Mesenchymal stem cell (in vitro differentiated cells and primary cell): Measurements from ENCODE around the gene SMARCA4.

Experiments used
- DNase-seq: peaks from one replicate; pipeline ENCODE4 v3.0.0-alpha.2; 2013
- H2AFZ ChIP-seq: one replicate; pipeline ENCODE4 v1.6.1; 2013; ENCODE audit warnings: low read depth, mild to moderate bottlenecking, control low read depth, inconsistent platforms, low read length, moderate library complexity
- H2AK5ac ChIP-seq: 2 replicates; pipeline ENCODE4 v1.6.1; 2013; ENCODE audit warnings: low read length, moderate library complexity, mild to moderate bottlenecking, inconsistent platforms; ENCODE audit not compliant: severe bottlenecking
- H2BK120ac ChIP-seq: one replicate; pipeline ENCODE4 v1.6.1; 2013; ENCODE audit warnings: low read depth, mild to moderate bottlenecking, inconsistent platforms, low read length, moderate library complexity
- H2BK12ac ChIP-seq, 2 experiments: one replicate each; pipeline ENCODE4 v1.6.1; 2013; ENCODE audit warnings: inconsistent platforms in 2 of 2, low read length in 2 of 2, mild to moderate bottlenecking in 2 of 2, moderate library complexity in 2 of 2, control low read depth in 1 of 2
- H2BK15ac ChIP-seq: one replicate; pipeline ENCODE4 v1.6.1; 2013; ENCODE audit warnings: mild to moderate bottlenecking, low read depth, inconsistent platforms; ENCODE audit not compliant: poor library complexity, severe bottlenecking
- H2BK5ac ChIP-seq: 2 replicates; pipeline ENCODE4 v1.6.1; 2013; ENCODE audit warnings: low read depth, mild to moderate bottlenecking, low read length, control low read depth, inconsistent platforms; ENCODE audit not compliant: poor library complexity, severe bottlenecking
- H3K14ac ChIP-seq, 2 experiments: one replicate each; pipeline ENCODE4 v1.6.1; 2013; ENCODE audit warnings: inconsistent platforms in 2 of 2, low read length in 2 of 2, control low read depth in 1 of 2, mild to moderate bottlenecking in 1 of 2, moderate library complexity in 1 of 2
- H3K18ac ChIP-seq, 2 experiments: one replicate each; pipeline ENCODE4 v1.6.1; 2013; ENCODE audit warnings: inconsistent platforms in 2 of 2, low read length in 2 of 2, control low read depth in 1 of 2, low read depth in 1 of 2, mild to moderate bottlenecking in 1 of 2
- H3K23ac ChIP-seq, 2 experiments: one replicate each; pipeline ENCODE4 v1.6.1; 2013; ENCODE audit warnings: inconsistent platforms in 2 of 2, low read length in 2 of 2, mild to moderate bottlenecking in 2 of 2, moderate library complexity in 2 of 2, control low read depth in 1 of 2
- H3K27ac ChIP-seq: 2 replicates; pipeline ENCODE4 v1.5.1; 2013; ENCODE audit warnings: mild to moderate bottlenecking, moderate library complexity, low read length, control low read depth, inconsistent platforms; ENCODE audit not compliant: poor library complexity, severe bottlenecking
- H3K27me3 ChIP-seq, 2 experiments: 2 replicates each; pipeline versions ENCODE4 v1.6.1 to v1.7.0; 2013; ENCODE audit warnings: low read length in 2 of 2, mild to moderate bottlenecking in 2 of 2, moderate library complexity in 2 of 2, control low read depth in 1 of 2, inconsistent platforms in 1 of 2; ENCODE audit not compliant: control insufficient read depth in 1 of 2, insufficient read depth in 1 of 2
- H3K36me3 ChIP-seq, 2 experiments: 2 replicates each; pipeline versions ENCODE4 v1.6.1 to v1.7.0; 2013; ENCODE audit warnings: low read length in 2 of 2, control low read depth in 1 of 2, inconsistent platforms in 1 of 2, low read depth in 1 of 2, mild to moderate bottlenecking in 1 of 2; ENCODE audit not compliant: insufficient read depth in 2 of 2, control insufficient read depth in 1 of 2
- H3K4ac ChIP-seq, 2 experiments: one replicate each; pipeline ENCODE4 v1.6.1; 2013; ENCODE audit warnings: inconsistent platforms in 2 of 2, low read length in 2 of 2, mild to moderate bottlenecking in 2 of 2, moderate library complexity in 2 of 2, control low read depth in 1 of 2, low read depth in 1 of 2
- H3K4me1 ChIP-seq: 2 replicates; pipeline ENCODE4 v1.6.1; 2013; ENCODE audit warnings: low read depth, low read length, control low read depth; ENCODE audit not compliant: control insufficient read depth, insufficient read depth
- H3K4me2 ChIP-seq: 2 replicates; pipeline ENCODE4 v1.6.1; 2013; ENCODE audit warnings: low read length, mild to moderate bottlenecking, inconsistent platforms; ENCODE audit not compliant: poor library complexity, severe bottlenecking
- H3K4me3 ChIP-seq, 2 experiments: 2 replicates each; pipeline versions ENCODE4 v1.5.1 to v1.7.0; 2013; ENCODE audit warnings: low read length in 2 of 2, mild to moderate bottlenecking in 2 of 2, control low read depth in 1 of 2, low read depth in 1 of 2; ENCODE audit not compliant: insufficient read depth in 1 of 2
- H3K79me1 ChIP-seq: replicated peaks from 2 replicates; pipeline ENCODE4 v1.6.1; 2013; ENCODE audit warnings: mild to moderate bottlenecking, control low read depth, low read length, inconsistent platforms; ENCODE audit not compliant: poor library complexity, severe bottlenecking
- H3K9ac ChIP-seq: 2 replicates; pipeline ENCODE4 v1.7.0; 2013; ENCODE audit warnings: mild to moderate bottlenecking, low read length, moderate library complexity
- H3K9me3 ChIP-seq: 2 replicates; pipeline ENCODE4 v1.7.0; 2013; ENCODE audit warnings: mild to moderate bottlenecking, low read length; ENCODE audit not compliant: control insufficient read depth
- H4K8ac ChIP-seq: one replicate; pipeline ENCODE4 v1.6.1; 2013; ENCODE audit warnings: inconsistent platforms, mild to moderate bottlenecking, low read length, moderate library complexity
- H4K91ac ChIP-seq: one replicate; pipeline ENCODE4 v1.6.1; 2013; ENCODE audit warnings: mild to moderate bottlenecking, low read length, inconsistent platforms
- WGBS: methylation state at CpG from one replicate; pipeline ENCODE4 v1.1.7; 2013; ENCODE audit warnings: mixed read lengths; 5-methylcytosine and 5-hydroxymethylcytosine counted together

Gene SMARCA4

GRCh38 chr19:11098327-11098726, 137.5 kb downstream of the SMARCA4 start:
- Histone ChIP-seq H2BK12ac (no peak overlapping the region), H3K9me3 (no peaks in the 10 kb centered on the region), H2BK120ac (no peak overlapping the region), H3K27me3 (no peaks in the 10 kb centered on the region), H3K14ac (no peak overlapping the region), H3K4ac (no peak overlapping the region), H4K8ac (no peak overlapping the region), H3K4me3 (no peak overlapping the region), H2AK5ac (no peak overlapping the region), H2BK5ac (no peak overlapping the region), H2BK15ac (no peak overlapping the region), H3K79me1 (peaks cover 4% of the 10 kb centered on the region), H3K27ac (peak overlapping the region; percentile 19), H3K4me2 (no peak overlapping the region), H3K18ac (no peak overlapping the region), H2AFZ (no peak overlapping the region), H4K91ac (no peak overlapping the region), H3K4me1 (peaks cover 17% of the 10 kb centered on the region), H3K36me3 (peaks cover 35 to 88% of the 10 kb centered on the region in 2 experiments), H3K23ac (no peak overlapping the region), H3K9ac (peak overlapping the region; percentile 41)
- no peak for DNase-seq
- 100% methylated on average over 1 of the region's 2 CpGs for WGBS

GRCh38 chr19:11098861-11099260, 138.0 kb downstream of the SMARCA4 start:
- peak overlapping the region; percentile 41 for H3K9ac ChIP-seq

GRCh38 chr19:11100049-11100448, 139.2 kb downstream of the SMARCA4 start:
- Histone ChIP-seq H3K4me2 (no peak overlapping the region), H4K91ac (no peak overlapping the region), H3K4ac (no peak overlapping the region), H2AK5ac (peak overlapping the region; percentile 35), H3K27me3 (no peaks in the 10 kb centered on the region), H3K23ac (no peak overlapping the region), H2BK5ac (no peak overlapping the region), H4K8ac (no peak overlapping the region), H3K4me1 (peaks cover 11% of the 10 kb centered on the region), H2AFZ (no peak overlapping the region), H3K36me3 (peaks cover 37 to 88% of the 10 kb centered on the region in 2 experiments), H2BK120ac (no peak overlapping the region), H3K9me3 (no peaks in the 10 kb centered on the region), H2BK12ac (no peak overlapping the region), H3K9ac (no peak overlapping the region), H3K14ac (no peak overlapping the region), H3K79me1 (peaks cover 5% of the 10 kb centered on the region), H3K4me3 (no peak overlapping the region), H2BK15ac (no peak overlapping the region), H3K18ac (no peak overlapping the region), H3K27ac (no peak overlapping the region)
- WGBS, result 90% methylated on average over 12 of the region's 12 CpGs
- no peak for DNase-seq

More at GRCh38 chr19:11098861-11099260, 138.0 kb downstream of the SMARCA4 start:
- Histone ChIP-seq H2BK5ac (no peak overlapping the region), H3K79me1 (peaks cover 4% of the 10 kb centered on the region), H3K27ac (no peak overlapping the region), H4K91ac (no peak overlapping the region), H3K36me3 (peaks cover 35 to 88% of the 10 kb centered on the region in 2 experiments), H2AFZ (no peak overlapping the region), H3K4ac (no peak overlapping the region), H2BK12ac (no peak overlapping the region), H3K4me2 (no peak overlapping the region), H3K4me1 (peaks cover 14% of the 10 kb centered on the region), H3K18ac (no peak overlapping the region), H3K23ac (no peak overlapping the region), H3K4me3 (no peak overlapping the region), H3K14ac (no peak overlapping the region), H3K9me3 (no peaks in the 10 kb centered on the region), H4K8ac (no peak overlapping the region), H2AK5ac (no peak overlapping the region), H3K27me3 (no peaks in the 10 kb centered on the region), H2BK120ac (no peak overlapping the region), H2BK15ac (no peak overlapping the region)
- DNase-seq, result no peak
- no CpG with 5 or more reads among the region's 3 CpGs for WGBS

GRCh38 chr19:11101057-11101456, 140.2 kb downstream of the SMARCA4 start:
- H3K79me1 ChIP-seq, result peaks cover 11% of the 10 kb centered on the region
- peaks cover 47 to 92% of the 10 kb centered on the region in 2 experiments for H3K36me3 ChIP-seq
- H2AFZ ChIP-seq, result no peak overlapping the region
- no peak overlapping the region for H3K4me2 ChIP-seq
- H3K4me3 ChIP-seq, result no peak overlapping the region
- H3K23ac ChIP-seq, result no peak overlapping the region
- no peak overlapping the region for H4K8ac ChIP-seq
- WGBS, result 96% methylated on average over 5 of the region's 5 CpGs
- no peak overlapping the region for H2BK120ac ChIP-seq
- no peak overlapping the region for H4K91ac ChIP-seq
- DNase-seq, result no peak
- H2BK5ac ChIP-seq, result no peak overlapping the region
- H3K9ac ChIP-seq, result no peak overlapping the region
- H2BK12ac ChIP-seq, result no peak overlapping the region
- no peak overlapping the region for H2BK15ac ChIP-seq
- H3K18ac ChIP-seq, result no peak overlapping the region
- H3K27ac ChIP-seq, result no peak overlapping the region
- H2AK5ac ChIP-seq, result no peak overlapping the region
- H3K9me3 ChIP-seq, result no peaks in the 10 kb centered on the region
- no peak overlapping the region for H3K4ac ChIP-seq
- H3K14ac ChIP-seq, result no peak overlapping the region
- peaks cover 9% of the 10 kb centered on the region for H3K4me1 ChIP-seq
- H3K27me3 ChIP-seq, result no peaks in the 10 kb centered on the region
